HG02759 (cell line): Measurements from ENCODE around the gene ECE2.
"Not testable (repeated sequence)": the region's sequence is repeated elsewhere in the genome, so short reads cannot be mapped to it uniquely, and the experiment has no call there.

ENCODE experiments used
- ATAC-seq: cut with Tn5 transposase; IDR thresholded peaks from one replicate; pipeline ENCODE4 v1.9.1; 2021; ENCODE audit warnings: mild to moderate bottlenecking, moderate library complexity; ENCODE audit not compliant: unreplicated experiment

Gene ECE2

DNA sequence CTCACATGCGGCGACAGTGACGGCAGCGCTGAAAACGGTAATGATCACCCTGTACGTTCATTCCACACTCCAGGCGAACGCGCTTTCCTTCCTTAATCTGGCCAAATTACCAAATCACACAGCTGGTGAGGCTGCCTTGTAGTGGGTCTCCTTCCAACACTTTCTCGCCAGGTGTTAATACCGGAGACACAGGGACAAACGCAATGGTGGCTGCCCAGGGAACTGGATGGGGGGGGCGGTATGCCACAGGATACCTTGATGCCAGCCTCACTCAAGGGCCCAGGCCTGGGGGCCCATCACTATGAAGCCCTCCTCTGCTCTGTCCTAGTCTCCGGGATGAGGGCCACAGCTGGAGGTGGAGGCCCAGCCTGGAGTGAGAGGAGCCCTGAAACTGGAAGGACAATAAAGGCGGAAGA is 13.1 kb upstream of the ECE2 start:
- ATAC-seq, result no peak

DNA sequence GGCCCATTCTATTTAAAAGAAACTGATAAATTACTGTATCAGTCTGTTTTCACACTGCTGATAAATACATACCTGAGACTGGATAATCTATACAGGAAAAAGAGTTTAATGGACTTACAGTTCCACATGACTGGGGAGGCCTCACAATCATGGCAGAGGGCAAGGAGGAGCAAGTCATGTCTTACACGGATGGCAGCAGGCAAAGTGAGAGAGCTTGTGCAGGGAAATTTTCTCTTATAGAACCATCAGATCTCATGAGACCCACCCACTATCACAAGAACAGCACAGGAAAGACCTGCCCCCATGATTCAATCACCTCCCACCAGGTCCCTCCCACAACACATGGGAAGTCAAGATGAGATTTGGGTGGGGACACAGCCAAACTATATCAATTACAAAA is 8.6 kb upstream of the ECE2 start:
- not testable (repeated sequence) for ATAC-seq

DNA sequence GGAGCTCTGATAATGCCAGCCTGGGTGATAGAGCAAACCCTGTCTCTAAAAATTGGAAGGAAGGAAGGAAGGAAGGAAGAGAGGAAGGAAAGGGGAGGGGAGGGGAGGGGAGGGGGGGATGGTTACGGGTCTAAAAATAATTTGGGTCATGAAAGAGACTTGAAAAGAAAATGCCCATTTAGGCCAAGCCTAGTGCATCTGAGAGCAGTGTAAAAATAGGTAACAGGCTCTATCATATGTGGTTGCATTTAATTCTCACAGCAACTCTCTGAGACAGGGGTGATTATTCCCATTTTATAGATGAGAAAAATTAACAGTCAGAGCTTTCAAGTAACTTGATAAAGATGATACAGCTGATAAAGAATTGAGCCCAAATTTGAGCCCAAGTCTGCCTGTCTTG is 3.6 kb upstream of the ECE2 start:
- no peak for ATAC-seq

- no peak for ATAC-seq
These were observed 481 bp upstream of the ECE2 start for GRCh38 chr3:184275381-184275701.

- ATAC-seq, result no peak
These were observed 1.5 kb downstream of the ECE2 start for GRCh38 chr3:184277366-184277765.

DNA sequence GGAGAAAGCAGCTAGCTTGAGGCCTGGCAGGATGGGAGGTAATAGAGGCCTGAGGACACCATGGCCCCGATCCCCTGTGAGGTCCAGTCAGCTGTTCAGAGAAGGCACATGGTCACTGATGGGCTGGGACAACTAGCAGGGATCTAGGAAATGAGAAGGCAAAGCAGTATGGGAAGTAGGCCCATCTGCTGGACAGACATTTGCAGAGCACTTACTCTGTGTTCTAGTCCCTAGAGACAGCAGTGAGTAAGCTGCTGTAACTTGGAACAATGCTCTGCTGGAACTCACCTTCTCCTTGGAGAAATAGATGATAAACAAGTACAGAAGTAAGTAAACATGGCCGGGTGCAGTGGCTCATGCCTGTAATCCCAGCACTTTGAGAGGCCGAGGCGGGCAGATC is 7.1 kb downstream of the ECE2 start:
- ATAC-seq, result no peak

DNA sequence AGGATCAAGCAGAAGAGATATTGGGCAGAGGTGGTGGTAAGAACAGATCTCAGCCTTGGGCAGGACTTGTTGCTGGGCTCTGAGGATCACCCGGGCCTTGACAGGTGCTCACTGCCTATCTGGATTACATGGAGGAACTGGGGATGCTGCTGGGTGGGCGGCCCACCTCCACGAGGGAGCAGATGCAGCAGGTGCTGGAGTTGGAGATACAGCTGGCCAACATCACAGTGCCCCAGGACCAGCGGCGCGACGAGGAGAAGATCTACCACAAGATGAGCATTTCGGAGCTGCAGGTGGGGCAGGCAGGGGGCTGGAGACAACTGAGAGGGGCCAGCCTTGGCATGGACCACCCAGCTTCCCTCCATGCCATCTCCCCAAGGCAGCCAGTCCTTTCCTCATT is 7.9 kb downstream of the ECE2 start:
- ATAC-seq, result no peak

GRCh38 chr3:184284696-184285095 is 8.9 kb downstream of the ECE2 start:
- no peak for ATAC-seq

- ATAC-seq, result peak; percentile 43
These were observed 13.7 kb downstream of the ECE2 start for GRCh38 chr3:184289426-184289938.

DNA sequence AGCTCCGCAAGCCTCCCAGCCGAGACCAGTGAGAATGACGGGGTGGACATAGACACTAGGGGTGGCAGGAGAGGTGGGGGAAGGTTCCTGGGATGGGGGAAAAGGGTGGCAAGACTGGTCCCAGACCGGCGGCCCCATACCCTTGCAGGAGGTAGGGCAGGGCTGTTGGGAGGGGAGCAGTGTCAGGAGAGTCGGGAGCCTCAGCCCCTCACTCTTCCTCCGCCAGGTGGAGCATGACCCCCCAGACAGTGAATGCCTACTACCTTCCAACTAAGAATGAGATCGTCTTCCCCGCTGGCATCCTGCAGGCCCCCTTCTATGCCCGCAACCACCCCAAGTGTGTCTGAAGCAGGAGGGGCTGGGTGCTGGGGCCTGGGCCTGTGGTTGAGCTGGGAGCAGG is 14.5 kb downstream of the ECE2 start:
- ATAC-seq, result no peak

DNA sequence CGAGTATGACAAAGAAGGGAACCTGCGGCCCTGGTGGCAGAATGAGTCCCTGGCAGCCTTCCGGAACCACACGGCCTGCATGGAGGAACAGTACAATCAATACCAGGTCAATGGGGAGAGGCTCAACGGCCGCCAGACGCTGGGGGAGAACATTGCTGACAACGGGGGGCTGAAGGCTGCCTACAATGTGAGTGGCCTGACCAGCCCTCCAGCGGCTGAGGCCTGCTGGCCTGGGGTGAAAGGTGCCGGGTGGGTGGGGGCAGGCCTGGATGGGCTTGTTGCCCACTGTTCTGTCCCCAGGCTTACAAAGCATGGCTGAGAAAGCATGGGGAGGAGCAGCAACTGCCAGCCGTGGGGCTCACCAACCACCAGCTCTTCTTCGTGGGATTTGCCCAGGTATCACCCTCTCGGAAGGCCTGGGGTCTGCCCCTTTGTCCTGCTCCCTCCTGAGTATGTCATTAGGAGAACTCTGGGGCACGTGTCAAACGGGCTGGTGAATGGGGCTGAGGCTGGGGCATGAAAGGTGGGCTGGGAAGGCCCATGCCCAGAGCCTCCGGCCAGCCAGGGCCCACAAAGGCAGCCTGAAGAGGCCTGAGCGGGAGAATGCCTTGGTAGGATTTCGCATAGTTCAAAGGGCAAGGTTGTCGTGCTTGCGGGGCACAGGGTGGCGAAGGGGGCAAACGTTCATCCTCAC is 15.4 kb downstream of the ECE2 start:
- no peak for ATAC-seq

GRCh38 chr3:184291738-184292445 is 16.1 kb downstream of the ECE2 start:
- ATAC-seq, result no peak

GRCh38 chr3:184295771-184296170 is 19.9 kb downstream of the ECE2 start:
- no peak for ATAC-seq

DNA sequence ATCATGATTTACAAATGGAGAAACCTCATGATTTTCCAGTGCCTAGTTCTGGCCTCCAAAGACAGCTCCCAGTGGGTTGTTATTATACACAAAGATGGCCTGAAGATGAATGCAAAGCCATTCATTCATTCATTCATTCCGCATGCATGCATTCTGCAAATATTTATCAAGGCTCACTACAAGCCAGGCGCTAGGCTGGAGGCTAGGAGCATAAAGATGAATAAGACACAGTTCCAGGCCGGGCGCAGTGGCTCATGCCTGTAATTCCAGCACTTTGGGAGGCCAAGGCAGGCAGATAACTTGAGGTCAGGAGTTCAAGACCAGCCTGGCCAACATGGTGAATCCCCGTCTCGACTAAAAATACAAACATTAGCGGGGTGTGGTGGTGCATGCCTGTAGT is 20.8 kb downstream of the ECE2 start:
- no peak for ATAC-seq

DNA sequence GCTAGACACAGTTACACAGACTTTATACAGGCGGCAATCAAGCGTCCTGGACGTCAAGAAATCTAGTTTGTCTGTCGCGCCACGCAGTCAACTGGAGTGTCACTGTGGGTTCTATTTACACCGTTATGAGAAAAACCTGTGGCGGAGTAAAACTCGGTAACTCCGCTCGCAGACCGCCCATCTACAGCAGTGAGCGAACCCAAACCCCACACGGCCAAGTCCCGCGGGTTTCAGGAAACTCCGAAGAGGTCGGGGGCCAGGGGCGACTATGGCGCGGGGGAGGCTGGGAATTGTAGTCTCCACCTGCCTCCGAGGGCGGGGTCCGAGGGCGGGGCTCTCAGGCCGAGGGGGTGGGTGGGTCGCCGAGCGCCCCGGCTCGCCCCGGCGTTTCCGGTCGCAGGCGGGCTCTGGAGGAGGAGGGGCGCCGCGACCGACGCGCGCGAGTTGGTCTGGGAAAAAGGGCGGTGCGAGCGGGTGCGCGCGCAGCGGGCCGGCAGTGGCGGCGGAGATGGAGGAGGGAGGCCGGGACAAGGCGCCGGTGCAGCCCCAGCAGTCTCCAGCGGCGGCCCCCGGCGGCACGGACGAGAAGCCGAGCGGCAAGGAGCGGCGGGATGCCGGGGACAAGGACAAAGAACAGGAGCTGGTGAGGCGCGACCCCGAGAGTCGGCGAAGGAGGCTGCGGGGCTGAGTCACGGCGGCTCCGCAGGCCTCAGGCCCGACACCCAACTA is 23.1 kb downstream of the ECE2 start, which contains the start of gene PSMD2:
TSS of gene PSMD2 (plus strand) at position 483 of the 729 bp plus-strand sequence. CDS start at position 509, 26 bp downstream.
- ATAC-seq, result peak; percentile 95

- ATAC-seq, result no peak
These were observed 23.9 kb downstream of the ECE2 start for GRCh38 chr3:184299488-184300377.

GRCh38 chr3:184300378-184300720 is 24.5 kb downstream of the ECE2 start:
- ATAC-seq, result no peak

DNA sequence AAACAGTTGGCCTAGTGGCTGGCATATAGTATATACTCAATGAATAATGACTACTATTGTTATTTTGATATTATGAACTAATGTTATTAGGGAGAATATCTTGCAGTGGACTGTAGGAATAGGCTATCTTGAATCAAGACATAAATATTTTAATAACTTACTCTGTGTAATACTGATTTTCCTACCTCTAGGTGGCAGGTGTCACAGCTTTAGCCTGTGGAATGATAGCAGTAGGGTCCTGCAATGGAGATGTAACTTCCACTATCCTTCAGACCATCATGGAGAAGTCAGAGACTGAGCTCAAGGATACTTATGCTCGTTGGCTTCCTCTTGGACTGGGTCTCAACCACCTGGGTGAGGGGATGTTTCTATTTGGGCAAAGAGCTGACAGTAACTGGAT is 29.8 kb downstream of the ECE2 start:
- ATAC-seq, result no peak

DNA sequence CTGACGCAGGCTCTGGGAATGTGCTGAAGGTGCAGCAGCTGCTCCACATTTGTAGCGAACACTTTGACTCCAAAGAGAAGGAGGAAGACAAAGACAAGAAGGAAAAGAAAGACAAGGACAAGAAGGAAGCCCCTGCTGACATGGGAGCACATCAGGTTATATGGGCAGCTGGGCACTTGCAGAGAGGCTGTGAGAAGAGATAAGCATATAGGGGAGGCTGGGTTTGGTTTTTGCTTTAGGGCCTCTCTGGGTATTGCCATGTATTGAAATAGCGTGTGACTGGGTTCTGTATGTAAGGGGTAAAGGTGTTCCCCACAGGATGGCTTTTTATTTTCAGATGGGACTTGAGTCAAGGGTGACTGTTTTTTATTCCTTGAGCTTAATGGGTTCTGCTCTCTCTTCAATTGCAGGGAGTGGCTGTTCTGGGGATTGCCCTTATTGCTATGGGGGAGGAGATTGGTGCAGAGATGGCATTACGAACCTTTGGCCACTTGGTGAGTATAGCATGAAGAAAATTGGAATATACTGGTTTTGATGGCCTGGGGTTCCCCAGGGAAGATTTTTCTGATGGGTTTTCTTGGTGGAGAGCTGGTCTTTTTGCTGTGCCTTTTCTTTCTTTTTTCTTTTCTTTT is 30.6 kb downstream of the ECE2 start:
- ATAC-seq, result no peak

DNA sequence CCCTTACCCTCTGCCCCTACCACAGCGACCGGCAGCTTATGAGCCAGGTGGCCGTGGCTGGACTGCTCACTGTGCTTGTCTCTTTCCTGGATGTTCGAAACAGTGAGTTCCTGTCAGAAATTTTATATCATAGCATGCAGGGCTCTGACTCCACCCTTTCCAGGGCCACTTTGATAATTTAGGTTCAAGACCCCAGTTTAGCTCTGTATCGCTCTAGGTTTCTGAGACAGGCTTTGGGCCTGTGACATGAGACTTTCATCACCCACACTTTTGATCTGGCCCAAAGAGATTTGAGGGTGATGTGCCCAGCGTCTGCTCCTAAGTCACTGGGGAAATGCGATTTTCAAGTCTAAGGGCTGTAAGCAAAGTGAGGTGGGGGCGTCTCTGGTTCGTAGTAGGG is 32.1 kb downstream of the ECE2 start:
- no peak for ATAC-seq
